NCI-H510A treated with DMSO at 0.1 percent for 48 hours (cell line): ENCODE data around the gene TWNK.

Source experiments
- DNase-seq: peaks from one replicate; lab custom pipeline; 2025; lab: John Stamatoyannopoulos, UW

The TWNK gene

DNA sequence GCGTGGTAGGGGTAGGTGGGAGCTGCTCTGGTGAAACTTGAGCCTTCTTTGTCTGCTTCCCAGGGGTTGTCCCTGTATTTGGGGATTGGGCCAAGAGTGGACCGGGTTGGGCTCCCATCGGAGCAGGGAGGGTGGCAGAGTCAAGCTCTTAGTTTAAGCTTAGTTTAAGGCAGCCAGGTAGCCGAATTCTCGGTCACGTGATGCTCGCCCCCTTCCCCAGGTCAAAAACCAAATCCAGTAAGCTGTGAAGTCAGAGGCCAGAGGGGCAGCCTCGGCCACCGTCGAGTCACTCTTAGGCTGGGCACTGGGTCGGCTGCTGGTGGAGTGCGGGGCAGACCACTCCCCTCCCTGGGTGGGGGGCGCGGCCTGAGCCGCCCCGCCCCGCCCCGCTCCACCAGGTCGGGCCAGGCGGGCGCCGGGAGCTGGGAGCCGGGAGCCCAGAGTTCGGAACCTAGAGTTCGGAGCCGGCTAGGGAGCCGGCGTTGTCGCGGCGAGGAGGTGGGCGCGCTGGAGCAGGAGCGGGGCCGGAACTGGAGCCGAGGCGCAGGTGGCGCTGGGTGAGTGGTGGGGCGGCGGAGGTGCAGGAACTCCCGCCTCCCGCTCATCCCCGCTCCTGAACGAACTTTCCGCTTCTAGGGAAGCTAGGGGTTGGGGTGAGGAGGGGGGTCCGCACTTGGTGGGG lies 9.5 kb downstream of the TWNK start:
- peak; percentile 71 for DNase-seq

DNA sequence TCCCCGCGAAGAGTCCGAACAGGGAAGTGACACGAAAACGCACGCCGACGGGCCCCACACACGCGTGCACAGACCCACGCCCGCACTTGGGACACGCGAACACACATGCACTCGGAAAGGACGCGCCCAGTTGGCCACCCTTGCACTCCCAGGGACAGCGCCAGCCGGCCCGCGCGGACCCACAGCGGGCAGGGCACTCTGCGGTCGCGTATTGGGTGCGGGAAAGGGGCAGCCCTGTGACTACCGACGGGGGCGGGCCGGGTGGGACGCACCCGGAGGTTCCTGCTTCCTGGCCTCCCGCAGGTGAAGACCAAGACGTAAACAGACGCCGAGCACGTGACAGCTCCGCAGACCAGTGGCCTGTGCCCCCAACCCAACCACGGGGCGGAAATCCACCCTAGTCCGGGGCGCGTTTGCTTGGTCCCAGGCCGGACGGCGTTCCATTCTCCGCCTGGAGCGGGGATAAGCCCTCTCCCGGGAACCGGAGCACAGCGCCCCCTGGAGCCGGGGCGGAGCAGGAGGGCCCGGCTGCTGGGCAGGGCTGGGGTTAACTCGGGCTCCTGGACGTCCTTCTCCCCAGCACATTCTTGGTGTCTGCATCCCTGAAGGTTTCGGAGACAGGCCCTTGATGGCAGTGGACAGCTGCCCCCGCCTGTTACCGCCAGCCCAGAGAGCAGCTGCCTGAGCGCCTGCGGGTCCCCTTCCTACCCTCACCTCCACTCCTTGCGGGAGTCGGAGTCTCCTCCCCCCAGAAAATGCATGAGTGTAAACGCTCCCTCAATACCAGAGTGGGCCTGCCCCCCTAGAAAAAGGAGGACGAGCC lies 10.2 kb downstream of the TWNK start:
- DNase-seq = peak; percentile 71

DNA sequence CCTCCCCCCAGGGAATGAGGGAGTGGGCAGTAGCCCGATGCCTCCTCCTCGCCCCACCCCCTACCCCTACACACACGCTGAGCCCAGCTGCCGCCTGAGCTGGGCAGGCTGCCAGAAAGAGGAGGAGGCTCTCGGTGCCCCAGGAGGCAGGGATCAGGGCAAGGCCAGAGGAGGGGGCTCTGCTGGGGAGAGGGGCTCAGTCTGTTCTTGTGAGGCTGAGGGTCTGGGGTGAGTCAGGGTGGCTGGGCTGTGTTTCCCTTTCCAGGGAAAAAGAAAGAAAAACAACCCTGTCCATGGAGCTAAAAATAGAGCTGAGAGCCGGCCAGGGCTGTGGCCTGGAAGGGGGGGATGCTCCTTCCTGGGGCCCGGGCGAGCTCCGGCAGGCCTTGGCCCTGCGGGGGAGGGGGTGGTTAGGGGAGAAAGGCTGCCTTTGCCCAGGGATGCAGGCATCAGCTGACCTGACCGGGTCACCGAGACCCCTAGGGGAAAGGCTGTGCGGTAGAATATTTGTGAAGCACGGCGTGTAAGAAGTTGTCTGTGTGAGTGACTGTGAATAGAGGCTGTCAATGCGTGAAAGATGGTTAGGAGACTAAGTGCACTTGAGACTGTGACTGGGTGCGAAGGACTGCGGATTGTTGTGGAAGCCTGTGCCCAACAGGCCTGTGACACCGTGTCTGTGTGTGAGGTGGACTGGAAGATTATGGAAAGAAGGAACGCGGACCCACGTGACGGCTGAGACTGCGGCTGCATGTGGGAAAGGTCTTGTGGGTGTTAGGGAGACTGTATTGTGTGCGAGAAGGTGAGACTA lies 11.0 kb downstream of the TWNK start:
- peak; percentile 88 for DNase-seq

DNA sequence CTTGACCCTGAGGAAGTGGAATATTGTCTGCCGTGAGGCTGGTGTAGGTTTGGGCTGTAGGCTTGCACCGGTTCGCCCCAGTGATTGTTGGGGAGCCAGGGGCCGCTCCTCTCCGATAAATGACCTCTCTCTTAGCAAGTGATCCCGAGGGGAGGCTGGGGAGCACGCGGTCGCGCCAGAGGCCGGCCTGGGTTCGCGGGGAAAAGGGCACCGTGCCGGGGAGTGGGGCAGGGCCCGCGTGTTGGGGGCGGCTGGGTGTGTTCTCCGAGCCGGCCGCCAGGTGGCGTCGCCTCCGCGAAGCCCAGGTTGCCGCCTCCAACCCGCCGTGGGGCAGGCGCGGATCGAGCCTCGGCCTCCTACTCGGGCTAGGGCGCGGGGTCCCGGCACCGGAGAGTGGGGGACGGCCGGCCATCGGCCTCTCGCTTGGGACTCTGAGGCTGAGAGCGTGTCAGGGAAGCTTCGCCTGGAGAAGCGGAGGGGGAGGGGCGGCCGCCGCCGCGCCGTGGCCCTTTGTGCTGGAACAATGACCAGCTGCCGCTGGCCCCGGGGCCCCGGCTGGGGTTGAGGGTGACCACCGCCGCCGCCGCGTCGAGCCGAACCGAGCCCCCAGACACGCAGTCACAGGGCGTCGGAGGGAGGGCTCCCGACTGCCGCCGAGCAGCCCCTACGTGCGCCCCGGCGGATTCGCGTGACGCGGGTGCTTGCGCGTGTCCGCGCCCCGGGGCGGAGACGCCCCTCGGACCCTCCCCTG lies 11.8 kb downstream of the TWNK start:
- peak; percentile 63 for DNase-seq

DNA sequence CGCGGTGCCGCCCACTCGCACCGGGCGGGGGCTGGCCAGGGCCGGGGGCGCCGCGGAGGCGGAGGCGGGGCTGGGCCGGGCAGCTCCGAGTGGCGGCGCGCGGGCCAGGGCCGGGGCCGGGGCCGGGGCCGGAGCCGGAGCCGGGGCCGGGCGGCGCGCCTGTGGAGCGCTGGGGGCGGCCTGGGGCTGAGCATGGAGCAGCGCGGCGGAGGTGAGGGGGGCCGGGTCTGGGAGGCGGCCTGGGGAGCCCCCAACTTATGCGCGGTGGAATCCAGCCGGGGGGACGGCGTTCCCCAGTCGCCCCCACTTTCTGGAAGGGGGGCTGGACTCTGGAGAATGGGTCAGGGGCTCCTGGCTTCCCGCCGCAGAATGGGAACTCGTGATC lies 12.4 kb downstream of the TWNK start, which contains the start of gene LZTS2:
TSS of gene LZTS2 (plus strand) at position 67 of the 385 bp plus-strand sequence. CDS start 2,731 bp downstream, outside the sequence.
- peak; percentile 45 for DNase-seq

DNA sequence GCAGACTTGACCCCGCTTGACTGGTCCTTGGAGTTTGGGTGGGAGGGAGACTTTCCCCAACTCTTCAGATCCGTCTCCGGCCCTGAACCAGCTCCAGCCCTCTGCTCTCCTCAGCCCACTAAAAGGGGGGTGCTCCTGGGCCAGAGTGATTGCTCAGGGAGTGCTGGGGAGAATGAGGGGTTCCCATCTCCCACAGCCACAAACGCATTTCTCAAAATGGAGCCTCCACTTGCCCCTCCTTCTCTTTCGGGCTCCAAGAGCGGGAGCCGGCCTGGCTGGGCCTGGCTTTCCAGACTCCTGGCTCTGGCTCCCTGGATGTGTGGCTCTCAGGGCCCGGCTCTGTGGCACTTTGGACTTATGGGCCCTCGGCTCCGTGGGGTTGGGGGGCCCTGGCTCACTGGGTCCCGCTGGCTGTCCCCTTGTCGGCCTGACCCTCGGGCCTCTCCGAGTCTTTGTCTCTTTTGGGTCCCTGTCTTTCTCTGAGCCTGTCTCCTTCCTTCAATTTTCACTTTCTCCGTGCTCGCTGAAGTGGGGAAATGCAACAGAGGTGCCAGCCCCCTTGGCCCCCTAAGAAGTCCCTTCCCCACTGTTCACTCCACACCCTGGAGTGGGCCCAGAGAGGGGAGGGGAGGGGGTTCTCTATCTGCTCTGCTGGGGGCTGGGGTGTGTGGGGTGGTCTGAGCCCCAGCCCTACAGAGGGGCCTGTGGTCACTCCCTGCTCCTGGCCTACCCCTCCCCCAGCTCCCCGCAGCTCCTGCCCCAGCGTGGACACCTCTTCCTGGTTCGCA lies 13.0 kb downstream of the TWNK start:
- peak; percentile 44 for DNase-seq

DNA sequence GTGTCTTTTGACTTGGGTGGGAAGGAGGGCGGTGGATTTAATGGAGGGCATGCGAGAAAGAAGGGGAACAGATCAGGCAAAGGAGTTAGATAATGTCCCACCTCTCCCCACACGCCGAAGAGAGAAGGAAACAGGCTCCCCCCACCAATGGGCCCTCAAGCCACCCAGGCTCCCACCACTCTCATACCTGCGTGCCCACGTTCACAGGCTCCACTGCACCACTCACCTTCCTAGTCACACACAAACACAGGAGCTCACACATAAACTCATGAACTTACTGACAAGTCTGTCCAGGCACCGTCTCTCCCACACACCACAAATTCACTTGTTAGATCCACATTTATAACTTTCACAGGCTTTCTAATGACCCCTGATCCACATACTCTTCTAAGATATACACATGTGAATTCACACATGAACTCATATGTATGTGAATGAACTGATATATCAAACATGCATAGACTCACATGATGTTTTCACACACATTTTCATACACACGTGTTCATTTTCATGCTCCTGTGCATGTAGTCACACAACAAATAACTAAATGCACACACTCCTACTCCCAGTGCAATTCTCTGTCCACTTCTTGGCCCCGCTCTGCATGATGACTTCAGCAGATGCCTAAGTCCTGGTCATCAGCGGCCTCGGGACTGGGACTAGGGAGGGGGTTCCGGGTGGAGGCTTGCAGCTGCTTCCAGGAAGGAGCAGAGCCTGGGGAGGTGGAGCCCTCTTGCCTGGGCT lies 13.7 kb downstream of the TWNK start:
- DNase-seq = peak; percentile 19

DNA sequence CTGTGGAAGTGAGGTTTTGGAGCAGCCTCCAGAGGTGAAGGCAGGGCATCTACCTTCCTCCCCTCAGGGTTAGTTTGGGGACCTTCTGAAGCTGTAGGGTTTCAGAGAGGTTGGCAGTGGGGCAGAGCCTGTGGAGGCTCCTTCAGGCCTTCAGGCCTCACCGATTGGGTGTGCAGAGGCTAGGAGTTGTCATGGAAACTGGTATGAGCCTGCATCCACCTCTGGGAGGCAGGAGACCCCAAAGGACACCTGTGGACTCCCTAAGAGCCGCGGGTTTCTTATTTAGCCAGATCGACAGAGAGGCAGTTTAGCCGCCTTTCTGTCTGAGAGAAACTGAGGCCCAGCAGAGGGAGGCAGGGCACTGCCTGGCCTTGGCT lies 14.3 kb downstream of the TWNK start:
- no peak for DNase-seq

DNA sequence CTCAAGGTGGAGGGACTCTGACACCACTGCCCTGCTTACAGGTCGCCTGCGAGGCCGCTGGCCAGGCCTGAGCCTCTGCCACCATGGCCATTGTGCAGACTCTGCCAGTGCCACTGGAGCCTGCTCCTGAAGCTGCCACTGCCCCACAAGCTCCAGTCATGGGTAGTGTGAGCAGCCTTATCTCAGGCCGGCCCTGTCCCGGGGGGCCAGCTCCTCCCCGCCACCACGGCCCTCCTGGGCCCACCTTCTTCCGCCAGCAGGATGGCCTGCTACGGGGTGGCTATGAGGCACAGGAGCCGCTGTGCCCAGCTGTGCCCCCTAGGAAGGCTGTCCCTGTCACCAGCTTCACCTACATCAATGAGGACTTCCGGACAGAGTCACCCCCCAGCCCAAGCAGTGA lies 15.1 kb downstream of the TWNK start:
- DNase-seq = no peak

DNA sequence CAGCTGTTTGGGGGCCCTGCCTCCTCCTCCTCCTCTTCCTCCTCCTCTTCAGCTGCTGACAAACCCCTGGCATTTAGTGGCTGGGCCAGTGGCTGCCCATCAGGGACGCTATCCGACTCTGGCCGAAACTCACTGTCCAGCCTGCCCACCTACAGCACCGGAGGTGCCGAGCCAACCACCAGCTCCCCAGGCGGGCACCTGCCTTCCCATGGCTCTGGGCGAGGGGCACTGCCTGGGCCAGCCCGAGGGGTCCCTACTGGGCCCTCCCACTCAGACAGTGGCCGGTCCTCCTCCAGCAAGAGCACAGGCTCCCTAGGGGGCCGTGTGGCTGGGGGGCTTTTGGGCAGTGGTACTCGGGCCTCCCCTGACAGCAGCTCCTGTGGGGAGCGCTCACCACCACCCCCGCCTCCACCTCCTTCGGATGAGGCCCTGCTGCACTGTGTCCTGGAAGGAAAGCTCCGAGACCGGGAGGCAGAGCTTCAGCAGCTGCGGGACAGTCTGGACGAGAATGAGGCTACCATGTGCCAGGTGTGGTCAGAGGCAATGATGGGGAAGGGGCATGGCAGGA lies 16.4 kb downstream of the TWNK start:
- DNase-seq = no peak

DNA sequence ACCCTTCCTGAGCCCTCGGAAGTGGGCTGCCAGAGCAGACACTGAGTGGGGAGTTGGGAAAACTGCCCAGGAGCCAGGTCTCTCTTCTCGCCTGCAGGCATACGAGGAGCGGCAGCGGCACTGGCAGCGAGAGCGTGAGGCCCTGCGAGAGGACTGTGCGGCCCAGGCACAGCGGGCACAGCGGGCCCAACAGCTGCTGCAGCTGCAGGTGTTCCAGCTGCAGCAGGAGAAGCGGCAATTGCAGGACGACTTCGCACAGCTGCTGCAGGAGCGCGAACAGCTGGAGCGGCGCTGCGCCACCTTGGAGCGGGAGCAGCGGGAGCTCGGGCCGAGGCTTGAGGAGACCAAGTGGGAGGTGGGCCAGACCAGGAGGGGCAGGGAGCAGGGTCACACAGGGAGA lies 18.0 kb downstream of the TWNK start:
- DNase-seq = no peak

DNA sequence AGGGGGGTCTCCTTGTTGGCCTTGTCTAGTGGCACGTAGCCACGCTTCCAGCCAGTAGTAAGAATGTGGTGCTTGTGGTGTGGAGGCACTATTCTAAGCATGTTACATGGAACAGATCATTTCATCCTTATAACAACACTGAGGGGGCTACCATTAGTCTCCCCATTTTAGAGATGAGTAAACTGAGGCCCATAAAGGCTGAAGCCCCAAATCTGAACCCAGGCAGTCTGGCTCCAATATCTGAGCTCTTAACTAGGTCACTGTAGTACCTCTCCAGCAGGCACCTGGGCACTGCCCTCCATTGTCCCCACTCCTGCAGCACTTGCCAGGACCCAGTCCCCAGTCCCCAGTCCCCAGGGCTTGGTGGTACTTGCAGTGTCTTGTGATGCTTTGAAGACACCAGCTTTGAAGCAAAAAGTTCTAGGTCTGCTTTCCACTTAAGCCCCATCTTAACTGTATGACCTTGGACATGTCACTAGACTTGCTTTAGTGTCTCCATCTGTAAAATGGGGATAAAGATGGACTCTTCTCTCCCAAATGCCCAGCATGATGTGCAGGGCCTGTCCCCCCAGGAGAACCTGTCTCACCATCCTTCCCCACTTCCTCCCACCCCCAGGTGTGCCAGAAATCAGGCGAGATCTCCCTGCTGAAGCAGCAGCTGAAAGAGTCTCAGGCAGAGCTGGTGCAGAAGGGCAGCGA lies 18.7 kb downstream of the TWNK start:
- no peak for DNase-seq

DNA sequence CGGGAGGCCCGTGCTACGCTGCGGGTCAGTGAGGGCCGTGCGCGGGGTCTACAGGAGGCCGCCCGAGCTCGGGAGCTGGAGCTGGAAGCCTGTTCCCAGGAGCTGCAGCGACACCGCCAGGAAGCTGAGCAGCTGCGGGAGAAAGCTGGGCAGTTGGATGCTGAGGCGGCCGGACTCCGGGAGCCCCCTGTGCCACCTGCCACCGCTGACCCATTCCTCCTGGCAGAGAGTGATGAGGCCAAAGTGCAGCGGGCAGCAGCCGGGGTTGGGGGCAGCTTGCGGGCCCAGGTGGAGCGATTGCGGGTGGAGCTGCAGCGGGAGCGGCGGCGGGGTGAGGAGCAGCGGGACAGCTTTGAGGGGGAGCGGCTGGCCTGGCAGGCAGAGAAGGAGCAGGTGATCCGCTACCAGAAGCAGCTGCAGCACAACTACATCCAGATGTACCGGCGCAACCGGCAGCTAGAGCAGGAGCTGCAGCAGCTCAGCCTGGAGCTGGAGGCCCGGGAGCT lies 19.3 kb downstream of the TWNK start:
- no peak for DNase-seq

DNA sequence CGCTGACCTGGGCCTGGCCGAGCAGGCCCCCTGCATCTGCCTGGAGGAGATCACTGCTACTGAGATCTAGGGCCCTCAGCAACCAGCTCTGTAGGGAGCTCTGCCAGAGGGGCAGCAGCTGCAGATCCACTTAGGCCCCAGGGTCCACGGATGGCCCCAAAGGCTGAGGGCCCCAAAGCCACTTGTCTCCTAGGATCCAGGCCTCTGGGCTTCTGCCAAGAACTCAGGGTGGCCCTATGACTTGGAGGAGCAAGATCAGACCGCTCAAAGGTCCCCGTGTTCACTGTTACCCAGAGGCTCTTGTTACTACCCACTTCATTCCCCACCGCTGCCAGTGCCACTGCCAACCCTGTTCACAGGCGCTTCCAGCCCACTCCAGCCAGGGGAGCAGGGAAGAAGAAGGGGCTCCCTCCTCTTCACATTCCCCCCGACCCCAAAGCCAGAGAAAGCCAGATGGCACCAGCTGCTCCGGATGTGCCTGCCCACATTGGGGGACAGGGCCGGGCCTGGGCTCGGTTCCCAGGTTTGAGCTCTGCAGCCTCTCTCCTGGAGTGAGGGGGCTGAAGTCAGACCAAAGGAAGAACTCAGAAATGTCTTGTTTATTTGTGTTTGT lies 19.9 kb downstream of the TWNK start:
- DNase-seq = no peak

DNA sequence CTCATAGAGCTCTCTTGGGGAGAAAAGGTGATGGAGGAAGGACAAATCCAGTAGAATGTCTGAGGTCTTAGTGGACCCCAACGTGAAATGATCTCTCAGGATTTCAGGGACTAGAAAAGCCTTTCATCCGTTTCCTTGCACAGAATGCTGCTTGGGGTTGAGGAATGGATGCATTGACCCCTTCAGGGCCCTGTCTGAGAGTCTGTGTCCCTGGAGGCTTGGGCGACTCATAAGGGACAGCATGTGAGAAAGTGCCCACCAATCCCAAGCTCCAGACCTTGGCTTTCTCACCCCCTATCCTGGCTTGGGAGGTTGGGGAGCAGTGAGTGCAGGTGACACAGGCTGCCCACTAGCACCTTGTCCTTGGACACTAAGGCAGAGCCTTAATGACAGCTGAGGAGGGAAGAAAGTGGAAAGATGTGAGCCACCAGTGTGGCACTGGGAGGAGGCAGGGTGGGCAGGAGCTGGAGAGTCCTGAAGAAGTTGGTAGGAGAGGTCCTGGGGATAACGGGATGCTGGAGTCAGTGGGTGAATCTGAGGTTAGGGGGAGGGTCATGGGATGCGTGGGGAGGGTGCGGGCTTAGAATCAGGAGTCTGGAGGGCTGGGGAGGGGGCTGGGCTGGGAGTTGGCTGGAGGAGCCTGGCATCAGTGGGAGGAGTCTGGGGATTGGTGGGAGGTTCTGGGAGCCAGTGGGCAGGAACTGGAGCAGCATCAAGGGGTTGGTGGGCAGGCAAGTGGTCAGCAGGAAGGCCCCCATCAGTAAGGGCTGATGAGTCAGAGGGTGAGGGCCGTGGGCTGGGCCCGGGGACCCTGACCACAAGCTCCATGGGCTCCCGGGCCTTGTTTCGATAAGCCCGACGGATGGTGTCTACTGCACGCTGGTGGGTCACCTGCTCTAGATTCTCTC lies 20.8 kb downstream of the TWNK start:
- no peak for DNase-seq

DNA sequence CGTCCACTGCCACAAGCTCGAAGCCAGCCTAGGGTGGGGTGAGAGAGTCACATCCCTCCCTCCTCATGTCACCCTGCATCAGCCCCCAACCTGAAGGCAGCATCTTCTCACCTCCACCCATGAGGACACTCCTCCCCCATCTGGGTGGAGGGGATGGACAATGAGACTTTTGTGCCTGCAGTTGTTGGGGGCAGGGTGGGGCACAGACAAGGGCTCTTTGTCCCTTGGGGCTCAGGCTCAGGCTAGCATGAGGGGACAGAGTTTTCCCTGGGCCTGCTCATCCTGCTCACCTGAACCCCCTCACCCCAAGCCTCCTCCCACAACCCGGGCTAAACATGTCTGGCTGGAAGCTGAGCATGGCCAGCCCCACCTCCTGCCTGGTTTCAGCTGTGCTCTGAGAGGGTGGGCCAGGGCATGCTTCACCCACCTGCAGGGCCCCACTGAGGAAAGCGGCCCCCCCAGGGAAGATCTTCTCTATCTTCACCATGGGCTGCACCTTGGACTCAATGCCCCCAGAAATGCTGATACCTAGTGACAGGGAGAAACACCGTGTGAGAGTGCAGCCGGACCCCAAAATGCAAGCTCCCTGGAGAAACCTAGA lies 21.6 kb downstream of the TWNK start:
- no peak for DNase-seq

DNA sequence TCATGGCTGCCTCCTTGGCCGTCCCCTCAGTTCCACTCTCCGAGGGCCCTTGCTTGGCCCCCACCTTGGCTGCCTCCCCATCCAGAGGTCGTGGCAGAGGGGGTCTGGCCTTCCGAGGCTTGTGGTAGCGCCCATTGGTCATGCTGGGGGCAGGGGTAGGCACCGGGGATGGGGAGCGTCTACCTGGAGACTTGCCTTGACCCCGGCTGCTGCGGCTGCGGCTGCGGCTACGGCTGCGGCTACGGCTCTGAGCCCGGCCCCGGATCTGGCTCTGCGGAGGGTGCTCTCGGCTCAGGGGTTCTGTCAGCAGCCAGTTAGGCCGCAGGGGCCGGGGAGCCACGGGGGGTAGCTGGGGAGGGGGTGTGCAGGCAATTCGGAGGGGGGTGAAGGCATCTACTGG lies 23.0 kb downstream of the TWNK start:
- no peak for DNase-seq
